ENCODE measurements around the gene MMP24OS.
"Not testable (repeated sequence)": the region's sequence is repeated elsewhere in the genome, so short reads cannot be mapped to it uniquely, and the experiment has no call there.

The MMP24OS gene

GRCh38 chr20:35273449-35274171 lies 4.3 kb downstream of the MMP24OS start:
- no peak for DNase-seq

GRCh38 chr20:35271904-35272303 lies 6.0 kb downstream of the MMP24OS start:
- DNase-seq = no peak

DNA sequence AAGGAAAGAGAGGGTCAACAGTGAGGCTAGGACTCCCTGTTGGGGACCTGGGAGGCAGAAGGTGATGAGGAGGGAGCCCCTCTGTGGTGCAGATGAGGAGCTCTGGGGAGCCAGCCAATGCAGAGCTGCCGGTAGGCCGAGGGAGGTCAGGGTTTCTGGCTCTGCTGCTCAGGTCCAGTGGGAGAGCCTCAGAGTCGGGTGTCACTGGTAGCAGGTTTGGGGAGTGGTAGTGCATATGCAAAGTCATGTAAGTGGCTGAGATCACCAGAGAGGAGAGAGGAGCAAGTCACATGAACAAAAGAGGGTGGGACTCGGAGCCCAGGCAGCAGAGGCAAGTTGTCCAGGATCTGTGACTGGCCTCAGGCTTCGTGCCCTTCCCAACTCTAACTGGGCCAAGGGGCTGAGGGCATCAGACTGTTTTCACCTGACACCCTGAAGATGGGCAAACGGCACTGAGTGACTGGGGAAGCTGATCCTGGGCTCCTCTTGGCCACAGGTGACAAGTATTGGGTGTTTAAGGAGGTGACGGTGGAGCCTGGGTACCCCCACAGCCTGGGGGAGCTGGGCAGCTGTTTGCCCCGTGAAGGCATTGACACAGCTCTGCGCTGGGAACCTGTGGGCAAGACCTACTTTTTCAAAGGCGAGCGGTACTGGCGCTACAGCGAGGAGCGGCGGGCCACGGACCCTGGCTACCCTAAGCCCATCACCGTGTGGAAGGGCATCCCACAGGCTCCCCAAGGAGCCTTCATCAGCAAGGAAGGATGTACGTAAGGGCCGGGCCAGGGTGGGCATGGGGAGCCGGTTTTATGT lies 6.6 kb downstream of the MMP24OS start:
- DNase-seq = no peak

DNA sequence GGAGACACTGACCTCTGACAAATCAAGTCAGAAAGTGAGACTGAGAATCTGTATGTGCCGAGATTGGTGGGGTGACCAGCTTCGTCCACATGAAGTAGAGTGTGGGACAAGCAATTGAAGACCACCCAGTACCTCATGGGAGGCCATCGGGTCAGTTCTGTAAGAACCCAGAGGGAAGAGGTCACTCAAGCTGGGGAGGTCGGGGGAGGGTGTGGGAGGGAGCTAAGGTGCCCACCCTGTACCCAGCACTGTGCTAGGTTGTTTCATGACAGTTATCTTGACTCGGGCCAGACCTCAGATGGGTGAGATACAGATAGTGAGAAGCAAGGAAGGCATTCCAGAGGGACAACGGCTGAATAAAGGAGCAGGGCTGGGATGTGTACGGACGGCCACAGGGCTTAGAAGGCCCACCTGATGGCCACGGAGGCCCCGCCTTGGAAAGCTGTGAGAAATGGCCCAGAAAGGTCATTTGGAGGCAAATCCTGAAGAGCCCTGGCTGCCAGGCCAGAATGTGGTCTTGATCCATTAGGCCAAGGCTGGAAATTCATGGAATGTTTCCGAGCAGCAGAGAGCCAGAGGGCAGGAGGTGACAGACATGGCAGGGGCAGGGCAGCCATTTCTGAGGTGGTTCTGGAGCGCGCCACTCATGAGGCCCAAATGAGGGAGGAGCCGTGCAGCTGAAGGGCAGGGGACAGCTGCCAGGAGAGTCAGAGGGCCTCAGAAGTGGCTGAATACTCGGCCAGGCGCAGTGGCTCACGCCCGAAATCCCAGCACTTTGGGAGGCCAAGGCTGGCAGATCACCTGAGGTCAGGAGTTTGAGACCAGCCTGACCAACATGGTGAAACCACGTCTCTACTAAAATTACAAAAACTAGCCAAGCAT lies 7.7 kb downstream of the MMP24OS start:
- no peak for DNase-seq

GRCh38 chr20:35269055-35269781 lies 8.7 kb downstream of the MMP24OS start:
- no peak for DNase-seq

DNA sequence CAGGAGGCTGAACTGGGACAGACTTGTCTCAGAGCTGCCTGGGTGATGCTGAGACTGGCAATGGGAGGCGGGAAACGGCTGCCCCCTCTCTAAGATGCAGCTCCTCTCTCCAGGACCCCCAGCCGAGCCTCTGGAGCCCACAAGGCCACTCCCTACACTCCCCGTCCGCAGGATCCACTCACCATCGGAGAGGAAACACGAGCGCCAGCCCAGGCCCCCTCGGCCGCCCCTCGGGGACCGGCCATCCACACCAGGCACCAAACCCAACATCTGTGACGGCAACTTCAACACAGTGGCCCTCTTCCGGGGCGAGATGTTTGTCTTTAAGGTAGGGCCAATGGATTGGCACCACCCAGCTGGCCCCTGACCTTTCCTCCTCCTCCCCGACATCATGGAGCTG lies 10.8 kb downstream of the MMP24OS start:
- no peak for DNase-seq

GRCh38 chr20:35264755-35265154 lies 13.2 kb downstream of the MMP24OS start:
- DNase-seq = no peak

- no peak for DNase-seq
These were observed 14.2 kb downstream of the MMP24OS start for GRCh38 chr20:35263532-35264341.

- not testable (repeated sequence) for DNase-seq
These were observed 15.0 kb downstream of the MMP24OS start for GRCh38 chr20:35262731-35263531.

- not testable (repeated sequence) for DNase-seq
These were observed 15.6 kb downstream of the MMP24OS start for GRCh38 chr20:35262321-35262720.

- DNase-seq = no peak
These were observed 17.5 kb downstream of the MMP24OS start for GRCh38 chr20:35260426-35260825.

GRCh38 chr20:35257175-35257909 lies 20.6 kb downstream of the MMP24OS start:
- DNase-seq = no peak

GRCh38 chr20:35254448-35254999 lies 23.4 kb downstream of the MMP24OS start:
- no peak for DNase-seq

GRCh38 chr20:35253010-35253409 lies 24.9 kb downstream of the MMP24OS start:
- DNase-seq = no peak

- not testable (repeated sequence) for DNase-seq
These were observed 25.3 kb downstream of the MMP24OS start for GRCh38 chr20:35252598-35252997.

- DNase-seq = no peak
These were observed 25.9 kb downstream of the MMP24OS start for GRCh38 chr20:35252037-35252461.

DNA sequence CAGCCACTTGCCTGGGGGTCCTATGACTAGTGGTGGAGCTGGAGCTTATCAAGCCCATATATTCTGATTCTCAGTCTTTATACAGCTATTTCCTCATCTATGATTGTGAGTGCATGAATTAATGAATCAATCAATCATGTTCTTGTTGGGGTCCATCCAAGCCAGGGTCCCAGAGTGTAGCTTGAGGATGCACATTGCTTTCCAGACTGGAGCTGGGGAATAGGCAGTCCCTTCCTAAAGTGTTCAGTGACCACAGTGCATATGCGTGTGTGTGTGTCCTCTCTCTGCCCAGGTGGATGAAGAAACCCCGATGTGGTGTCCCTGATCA lies 26.3 kb downstream of the MMP24OS start:
- no peak for DNase-seq

DNA sequence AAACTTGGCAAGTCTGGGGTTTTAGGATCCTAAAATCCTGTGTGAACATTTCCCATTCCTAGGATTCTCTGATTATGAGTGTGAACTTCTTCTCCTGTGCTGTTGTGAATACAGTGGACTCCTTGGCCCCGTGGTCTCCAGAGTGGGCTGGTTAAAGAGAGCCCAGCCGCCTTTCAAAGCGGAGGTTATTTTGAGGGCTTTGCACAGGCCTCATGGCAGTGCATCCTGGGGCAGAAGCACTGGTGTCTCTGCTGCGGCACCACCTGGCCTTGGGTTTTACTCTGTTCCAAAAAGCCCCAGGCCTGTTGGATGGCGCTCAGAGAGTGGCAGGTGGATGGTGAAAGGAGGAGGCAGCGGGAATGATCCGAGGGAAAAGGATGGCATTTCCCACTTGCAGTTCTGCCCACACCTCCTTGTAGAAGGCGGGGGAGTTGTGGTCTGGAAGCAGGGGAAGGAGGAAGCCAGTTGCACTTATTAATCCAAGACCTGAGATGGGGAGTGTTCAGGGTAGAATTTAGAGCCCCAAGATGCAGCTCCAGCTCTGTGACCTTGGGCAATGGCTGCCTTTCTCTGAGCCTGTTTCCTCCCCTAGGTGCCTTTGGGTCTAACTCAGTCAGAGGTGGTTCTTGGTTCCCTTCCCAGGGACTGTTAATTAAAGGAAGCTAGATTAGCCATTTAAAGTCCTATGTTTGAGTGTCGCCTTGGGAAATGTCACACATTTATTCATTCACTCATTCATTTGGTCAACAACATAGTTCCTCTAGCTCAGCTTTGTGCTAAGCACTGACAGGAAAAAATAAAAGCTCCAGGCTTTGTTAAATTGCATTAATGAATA lies 29.1 kb downstream of the MMP24OS start:
- no peak for DNase-seq

DNA sequence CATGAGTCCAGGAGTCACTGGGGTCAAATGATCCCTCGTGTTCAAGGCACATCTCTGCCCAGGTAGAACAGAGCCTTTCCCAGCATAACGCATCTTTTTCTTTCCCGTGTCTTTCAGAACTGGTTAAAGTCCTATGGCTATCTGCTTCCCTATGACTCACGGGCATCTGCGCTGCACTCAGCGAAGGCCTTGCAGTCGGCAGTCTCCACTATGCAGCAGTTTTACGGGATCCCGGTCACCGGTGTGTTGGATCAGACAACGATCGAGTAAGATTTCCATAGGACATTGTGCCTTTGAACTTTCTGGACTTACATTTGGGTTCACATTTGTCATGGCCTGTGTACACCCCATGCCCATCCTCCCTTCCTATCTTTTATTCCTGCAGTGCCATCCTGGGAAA lies 31.2 kb downstream of the MMP24OS start:
- DNase-seq = no peak

All from NCI-H2107 (cell line).